Fibroblast of villous mesenchyme (primary cell): ENCODE data around the gene MBNL2. TPM values are rescaled to one million over a fixed set of nuclear protein-coding genes. Genes with fewer than 3 reads are reported as not detected.

Experiments used
- DNase-seq: peaks from one replicate; pipeline ENCODE4 v3.0.0-alpha.2; 2010; ENCODE audit warnings: low read depth
- H3K4me3 ChIP-seq: 2 replicates; pipeline ENCODE4 v1.5.1; 2011; ENCODE audit warnings: low read depth, mild to moderate bottlenecking, low read length
- CTCF ChIP-seq: IDR thresholded peaks from 2 replicates; pipeline ENCODE4 v1.5.1; 2012; ENCODE audit warnings: low read depth, mild to moderate bottlenecking, low read length; ENCODE audit not compliant: insufficient read depth
- small RNA-seq: library from RNA; depleted of rRNA; stranded (forward); fragments of <200 nt; gene quantifications from one replicate; pipeline ENCODE3, GENCODE V24; 2012
- total RNA-seq: library from RNA; depleted of rRNA; stranded (reverse); fragments of >200 nt; gene quantifications from 2 replicates; pipeline ENCODE4 v1.2.3, GENCODE V29; 2012

MBNL2 gene
- total RNA-seq, 1 donor = 120 TPM

GRCh38 chr13:97436845-97437244, 214.7 kb downstream of the MBNL2 start:
- no peak for TF ChIP-seq CTCF
- no peak for DNase-seq
- no peak overlapping the region for H3K4me3 ChIP-seq

- TF ChIP-seq CTCF = no peak
- H3K4me3 ChIP-seq = no peak overlapping the region
- DNase-seq = no peak
These were observed 215.6 kb downstream of the MBNL2 start for GRCh38 chr13:97437729-97438128.

- H3K4me3 ChIP-seq = no peak overlapping the region
- TF ChIP-seq CTCF = no peak
- DNase-seq = peak; percentile 36
These were observed 216.9 kb downstream of the MBNL2 start for GRCh38 chr13:97438856-97439595.

- no peak overlapping the region for H3K4me3 ChIP-seq
- no peak for TF ChIP-seq CTCF
- peak; percentile 24 for DNase-seq
These were observed 218.6 kb downstream of the MBNL2 start for GRCh38 chr13:97440598-97441170.

GRCh38 chr13:97441368-97441767, 219.2 kb downstream of the MBNL2 start:
- TF ChIP-seq CTCF = no peak
- DNase-seq = no peak
- H3K4me3 ChIP-seq = no peak overlapping the region

Small RNA genes lying within 50 kb of the gene (small RNA-seq; reads per million reads assigned to genes)
- gene AL442067.1 = not detected
- gene RNA5SP37 = not detected

Other genes starting within 250 kb of the MBNL2 start
- gene OXGR1, start 227.9 kb upstream of the MBNL2 start, total RNA-seq = not detected in 2 replicates
- 29.0 and 32.8 TPM in 2 replicates for gene RAP2A, start 211.8 kb downstream of the MBNL2 start, total RNA-seq